Choroid plexus epithelial cell (primary cell): ENCODE measurements around the gene PRSS22.
A peak's percentile ranks its signal among the peaks of the same experiment; 100 is the strongest.

Experiments used
- DNase-seq: peaks from one replicate; pipeline ENCODE4 v3.0.0-alpha.2; 2010; ENCODE audit warnings: low read depth
- H3K4me3 ChIP-seq: 2 replicates; pipeline ENCODE4 v1.5.1; 2011; ENCODE audit warnings: low read depth, mild to moderate bottlenecking, control low read depth, low read length, moderate library complexity
- CTCF ChIP-seq: conservative IDR thresholded peaks from 2 replicates; pipeline ENCODE4 v1.5.1; 2011; ENCODE audit warnings: low read depth, mild to moderate bottlenecking, control low read depth, inconsistent platforms, low read length, moderate library complexity

Gene PRSS22

DNA sequence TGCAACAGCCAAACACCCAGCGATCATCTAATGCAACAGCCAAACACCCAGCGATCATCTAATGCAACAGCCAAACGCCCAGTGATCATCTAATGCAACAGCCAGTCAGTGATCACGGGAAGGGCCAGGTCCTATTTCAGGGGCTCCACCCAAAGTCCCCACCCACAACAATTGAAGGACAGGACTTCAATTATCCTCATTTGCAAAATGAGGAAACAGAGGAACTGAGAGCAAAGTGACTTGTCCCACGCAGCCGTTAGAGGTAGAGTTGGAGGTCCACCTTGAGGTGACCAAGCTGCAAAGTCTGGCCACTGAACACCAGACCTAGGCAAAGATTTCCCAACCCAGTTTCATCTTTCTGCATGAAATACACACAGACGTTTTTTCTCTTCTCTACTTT is 24.2 kb downstream of the PRSS22 start:
- no peak for TF ChIP-seq CTCF
- DNase-seq, result no peak

DNA sequence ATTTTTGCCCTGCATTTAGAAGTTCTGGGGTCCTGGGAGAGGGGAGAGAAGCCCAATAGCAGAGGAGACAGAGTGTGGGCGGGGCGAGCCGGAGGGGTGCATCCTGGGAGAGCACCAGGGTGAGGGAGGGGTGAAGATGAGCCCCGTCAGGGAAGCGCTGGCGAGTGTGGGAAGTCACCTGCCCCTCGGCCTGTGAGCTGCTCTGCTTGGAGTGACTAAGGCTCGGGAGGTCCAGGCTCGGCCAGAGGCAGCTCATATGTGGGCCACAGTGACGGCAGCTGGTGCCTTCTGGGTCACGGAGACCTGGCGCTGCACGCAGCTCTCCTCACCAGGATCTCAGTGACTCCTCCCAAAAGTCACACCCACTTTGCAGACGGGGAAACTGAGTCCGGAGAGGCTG is 26.8 kb downstream of the PRSS22 start:
- no peak for DNase-seq
- no peak for TF ChIP-seq CTCF
- H3K4me3 ChIP-seq, result no peak overlapping the region

More for the DNA sequence above, 24.2 kb downstream of the PRSS22 start:
- no peak overlapping the region for H3K4me3 ChIP-seq

- H3K4me3 ChIP-seq, result no peak overlapping the region
- no peak for DNase-seq
Observed at GRCh38 chr16:2830355-2830695, 27.6 kb downstream of the PRSS22 start.

DNA sequence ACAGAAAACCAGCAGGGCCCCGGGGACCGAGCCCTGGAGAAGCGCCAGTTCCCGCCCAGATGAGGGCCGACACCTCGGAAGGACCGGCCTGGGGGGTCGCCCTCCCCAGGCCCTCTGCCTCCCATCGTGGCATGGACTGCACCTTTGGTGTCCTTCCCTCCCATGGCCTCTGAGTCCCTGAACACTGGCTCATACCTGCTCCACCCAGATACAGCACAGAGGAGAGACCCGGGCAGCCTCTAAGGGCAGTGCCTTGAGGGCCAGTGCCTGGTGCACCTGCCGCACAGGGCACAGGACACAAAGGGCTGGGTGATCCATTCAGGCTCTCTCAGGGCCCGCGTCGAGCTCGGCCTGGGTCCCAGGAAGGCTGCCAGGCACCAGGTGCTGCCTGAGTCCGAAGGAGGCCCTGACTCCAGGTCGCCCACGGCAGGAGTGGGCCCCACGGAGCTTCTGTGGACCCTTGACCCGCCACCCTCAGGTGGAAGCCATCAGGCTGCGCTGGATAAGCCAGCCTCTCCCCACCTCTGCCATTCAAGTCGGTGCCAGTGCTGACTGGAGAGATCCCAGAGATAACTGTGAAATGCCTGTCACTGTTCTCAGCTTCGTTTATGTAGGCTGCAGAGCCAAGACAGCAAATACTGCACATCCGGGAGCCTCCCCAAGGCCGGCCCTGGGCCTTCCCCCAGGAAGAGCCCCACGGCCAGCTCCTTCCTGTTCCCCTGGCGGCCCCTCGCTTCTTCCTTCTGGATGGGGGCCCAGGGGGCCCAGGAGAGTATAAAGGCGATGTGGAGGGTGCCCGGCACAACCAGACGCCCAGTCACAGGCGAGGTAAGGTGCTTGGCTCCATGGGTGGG is 28.2 kb downstream of the PRSS22 start, which contains the start of gene ZG16B:
Gene ZG16B (plus strand): TSS at position 803 of the 854 bp plus-strand sequence. CDS start 139 bp downstream, outside the sequence.
- no peak within 1 kb of the TSS for H3K4me3 ChIP-seq
- TF ChIP-seq CTCF, result no peak
- peak; percentile 31 for DNase-seq

More at GRCh38 chr16:2830355-2830695, 27.6 kb downstream of the PRSS22 start:
- TF ChIP-seq CTCF, result no peak

DNA sequence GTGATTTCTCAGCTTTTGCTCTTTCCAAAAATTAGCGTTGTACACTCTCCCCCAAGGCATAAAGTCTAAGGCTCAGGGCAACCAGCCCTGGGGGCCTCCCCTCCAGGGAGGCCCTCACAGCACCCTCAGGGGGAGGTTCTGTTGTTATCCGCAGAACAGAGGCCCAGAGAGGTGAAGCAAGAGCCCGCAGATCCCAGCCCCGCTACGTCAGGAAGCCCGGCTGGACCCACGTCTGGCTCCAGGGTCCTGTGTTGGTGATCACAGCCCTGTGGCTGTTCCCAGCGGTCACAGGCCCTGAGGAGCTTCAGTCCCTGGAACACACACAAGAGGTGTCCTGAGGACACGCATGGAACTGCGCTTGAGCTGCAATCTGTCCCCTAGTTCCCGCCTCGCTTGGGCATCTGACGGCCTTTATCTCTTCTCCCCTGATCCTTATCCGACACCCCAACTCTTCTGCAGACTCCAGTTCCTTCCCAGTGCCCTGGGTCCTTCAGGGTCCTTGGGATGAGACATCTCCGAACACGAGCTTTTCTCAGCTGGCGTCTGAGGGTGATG is 29.0 kb downstream of the PRSS22 start:
- no peak for DNase-seq
- H3K4me3 ChIP-seq, result no peak overlapping the region
- TF ChIP-seq CTCF, result no peak

DNA sequence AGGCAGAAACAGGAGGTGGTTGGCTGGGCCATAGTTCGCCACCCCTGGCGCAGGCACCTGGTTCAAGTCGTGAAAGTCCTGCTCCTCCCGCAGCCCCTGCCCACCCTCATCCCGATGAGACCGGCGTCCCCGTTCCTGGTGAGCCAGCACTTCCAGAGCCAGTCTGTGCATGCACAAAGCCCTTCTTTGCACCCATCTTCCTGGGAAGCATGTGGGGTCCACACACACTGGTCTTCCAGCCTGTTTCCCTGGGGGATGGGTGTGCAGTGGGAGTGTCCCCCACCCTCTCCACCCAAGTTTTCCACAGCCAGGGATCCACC is 29.5 kb downstream of the PRSS22 start:
- DNase-seq, result no peak
- H3K4me3 ChIP-seq, result no peak overlapping the region
- TF ChIP-seq CTCF, result no peak
